CD4-positive, alpha-beta T cell treated with Interferon gamma for 1 hour (primary cell): ENCODE measurements around the gene PRKN.

ENCODE experiments used
- DNase-seq: peaks from one replicate; pipeline ENCODE4 v3.0.0-alpha.2; 2020

PRKN gene

GRCh38 chr6:162364488-162364887, 363.1 kb downstream of the PRKN start:
- DNase-seq, result no peak

DNA sequence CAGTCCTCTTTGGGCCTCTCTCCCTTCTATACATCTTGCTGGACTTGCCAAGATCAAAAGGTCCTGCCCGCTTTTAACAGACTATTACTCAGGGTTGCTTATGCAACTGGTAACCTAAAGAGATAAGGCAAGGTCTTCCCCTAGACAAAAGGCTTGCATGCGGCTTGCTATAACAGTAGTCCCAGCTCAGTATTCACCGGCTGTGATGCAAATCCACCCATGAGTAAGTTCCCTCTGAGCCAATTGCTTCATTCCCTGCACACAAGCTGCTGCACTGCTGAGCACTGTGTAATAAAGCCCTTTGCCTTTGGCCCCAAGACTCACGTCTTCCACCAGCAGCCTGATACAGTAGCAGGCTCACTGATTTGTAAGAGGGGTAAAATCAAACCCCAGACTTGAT, 363.8 kb downstream of the PRKN start:
- no peak for DNase-seq

- no peak for DNase-seq
Measured at GRCh38 chr6:162360901-162361567, 366.5 kb downstream of the PRKN start.

DNA sequence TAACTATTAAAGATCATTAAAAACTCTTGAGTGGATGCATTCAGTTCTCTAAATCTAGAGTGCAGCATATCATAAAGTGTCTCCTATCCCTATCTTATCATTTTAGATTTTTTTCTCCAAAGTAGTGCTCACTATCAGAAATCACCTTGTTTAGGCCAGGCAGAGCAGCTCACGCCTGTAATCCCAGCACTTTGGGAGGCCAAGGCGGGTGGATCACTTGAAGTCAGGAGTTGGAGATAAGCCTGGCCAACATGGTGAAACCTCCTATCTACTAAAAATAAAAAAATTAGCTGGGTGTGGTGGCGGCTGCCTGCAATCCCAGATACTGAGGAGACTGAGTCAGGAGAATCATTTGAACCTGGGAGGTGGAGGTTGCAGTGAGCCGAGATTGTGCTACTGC, 368.9 kb downstream of the PRKN start:
- DNase-seq, result no peak

GRCh38 chr6:162345051-162345511, 382.5 kb downstream of the PRKN start:
- DNase-seq, result no peak

DNA sequence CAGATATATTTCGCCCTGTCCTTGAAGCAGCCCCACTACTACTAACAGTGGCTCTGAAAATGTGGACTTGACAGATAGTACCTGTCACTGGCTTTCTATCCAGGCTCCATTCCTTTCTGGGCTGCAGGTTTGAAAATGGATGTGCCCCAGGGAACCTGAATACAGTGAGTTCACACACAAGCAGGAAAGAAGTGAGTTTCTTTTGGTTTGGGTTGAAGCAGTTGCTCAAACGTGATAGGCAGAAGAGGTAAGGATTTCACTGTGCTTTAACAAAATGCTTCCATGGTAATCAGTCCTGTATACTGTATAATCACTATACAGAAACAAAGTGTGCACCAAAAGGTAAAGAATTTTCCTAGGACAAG, 382.9 kb downstream of the PRKN start:
- DNase-seq, result no peak

DNA sequence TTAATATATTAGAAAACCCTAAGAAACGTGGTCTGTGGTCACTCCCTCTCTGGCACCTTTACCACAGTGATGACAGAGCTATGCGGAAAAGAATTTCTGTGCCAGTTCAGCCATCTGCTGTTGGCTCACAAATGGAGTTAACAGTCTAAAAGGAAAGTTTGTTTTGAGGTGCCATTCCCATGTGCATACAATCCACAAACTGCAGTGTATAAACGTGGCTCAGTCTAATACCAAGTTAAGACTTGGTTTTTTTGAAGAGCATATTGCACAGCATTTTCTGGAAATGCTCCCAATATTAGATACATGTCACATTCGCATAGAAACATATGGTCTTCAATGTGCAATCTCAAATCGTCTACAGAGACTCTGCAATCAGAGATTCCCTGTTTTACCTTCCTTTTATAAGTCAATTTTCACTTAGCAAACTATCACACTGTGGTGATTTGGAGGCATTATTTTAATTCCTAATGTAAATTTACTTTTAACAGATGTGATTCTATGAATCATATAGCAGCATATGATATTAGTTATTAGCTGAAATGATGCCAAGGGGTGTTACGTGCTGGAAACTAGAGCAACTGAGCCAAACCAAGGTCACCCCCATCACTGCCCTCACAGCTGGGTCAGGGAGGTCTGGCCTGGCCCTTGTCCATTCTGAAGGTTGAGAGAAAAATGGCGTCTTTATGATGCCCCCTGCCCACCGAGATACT, 383.5 kb downstream of the PRKN start:
- no peak for DNase-seq

DNA sequence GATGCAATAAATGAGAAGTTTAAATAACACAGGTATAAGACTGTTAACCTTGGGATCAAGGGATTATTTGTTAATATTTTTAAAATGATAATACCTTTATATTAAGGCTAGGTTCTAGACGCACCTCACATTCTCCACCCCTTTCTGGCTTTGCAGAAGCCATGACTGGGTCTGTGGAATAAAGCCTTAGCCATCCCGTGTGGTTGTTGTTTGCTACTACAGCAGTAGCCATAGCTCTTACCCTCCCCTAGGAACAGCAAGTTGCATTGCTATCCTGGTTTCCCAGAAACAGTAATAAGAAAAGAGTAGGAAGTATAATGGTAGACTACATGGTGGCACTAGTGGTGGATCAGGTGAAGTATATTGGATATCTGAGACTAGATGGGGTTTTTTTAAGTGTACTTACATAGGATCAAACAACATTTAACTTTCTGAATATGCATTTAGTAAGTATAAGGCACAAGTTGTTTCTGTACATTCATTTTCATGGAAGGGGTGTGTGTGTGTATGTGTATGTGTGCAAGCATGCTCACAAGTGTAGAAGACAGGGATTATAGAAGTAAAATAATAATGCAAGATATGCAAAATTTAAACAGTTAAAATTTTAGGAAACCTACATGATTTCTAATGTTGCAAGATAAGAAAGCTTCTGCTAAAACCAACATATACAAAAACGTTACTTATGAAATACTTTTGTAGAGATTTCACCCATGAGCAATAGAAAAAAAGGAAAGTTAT, 384.2 kb downstream of the PRKN start:
- DNase-seq, result no peak

GRCh38 chr6:162337412-162337811, 390.2 kb downstream of the PRKN start:
- no peak for DNase-seq

GRCh38 chr6:162336359-162336758, 391.2 kb downstream of the PRKN start:
- no peak for DNase-seq

DNA sequence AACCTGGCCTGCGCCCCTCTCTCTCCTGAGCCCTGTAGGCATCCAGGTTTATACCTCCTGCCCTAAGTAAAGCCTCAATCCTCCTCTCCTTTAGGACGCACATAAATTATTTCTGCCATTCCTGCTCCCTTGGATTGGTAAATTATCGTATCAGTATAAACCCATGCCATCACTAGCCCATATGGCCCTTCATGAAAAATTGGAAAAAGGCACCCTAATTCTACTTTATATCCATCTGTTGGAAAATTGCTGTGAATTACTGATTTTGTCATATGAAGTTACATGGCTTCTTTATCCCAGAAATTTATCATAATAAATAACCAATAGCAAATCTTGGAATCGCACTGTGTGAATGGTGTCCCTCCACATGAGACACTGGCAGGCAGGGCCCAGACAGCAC, 395.2 kb downstream of the PRKN start:
- no peak for DNase-seq

- no peak for DNase-seq
Measured at GRCh38 chr6:162331911-162332310, 395.7 kb downstream of the PRKN start.

GRCh38 chr6:162325826-162326225, 401.7 kb downstream of the PRKN start:
- DNase-seq, result no peak

DNA sequence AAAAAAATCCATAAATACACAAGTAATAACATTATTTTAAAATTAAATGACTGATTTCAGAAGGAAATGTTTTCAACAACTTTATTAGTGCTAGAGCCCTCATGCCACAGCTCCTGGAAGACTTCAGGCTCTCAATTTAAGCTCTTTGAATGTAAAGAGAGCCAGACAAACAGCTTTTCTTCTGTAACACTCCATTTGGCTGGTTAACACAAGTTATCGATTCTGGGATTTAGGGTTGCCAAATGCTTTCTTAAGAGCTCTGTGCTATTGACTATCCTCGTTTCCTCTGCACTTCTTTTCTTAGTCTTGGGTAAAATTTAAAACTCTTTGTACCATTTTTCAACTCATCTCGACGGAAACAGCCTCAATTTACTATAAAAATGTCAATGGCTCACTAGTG, 402.5 kb downstream of the PRKN start:
- no peak for DNase-seq

DNA sequence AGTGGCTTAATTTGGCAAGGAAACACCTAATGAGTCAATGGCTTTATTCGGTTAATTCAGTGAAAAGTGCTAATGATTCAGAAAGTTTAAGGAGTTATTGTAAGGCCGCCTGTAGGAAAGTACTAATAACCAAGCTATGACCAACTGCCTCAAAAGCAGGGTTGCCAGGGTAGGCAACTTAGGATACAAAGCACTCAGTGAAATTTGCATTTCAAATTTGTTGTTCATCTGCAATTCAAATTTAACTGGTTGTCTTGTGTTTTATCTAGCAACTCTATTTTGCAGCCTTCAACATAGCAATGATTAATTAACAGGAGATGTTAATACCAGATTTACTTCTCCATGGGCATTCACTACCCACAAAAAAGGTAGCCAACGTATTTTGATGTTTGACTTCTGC, 412.3 kb downstream of the PRKN start:
- DNase-seq, result no peak

DNA sequence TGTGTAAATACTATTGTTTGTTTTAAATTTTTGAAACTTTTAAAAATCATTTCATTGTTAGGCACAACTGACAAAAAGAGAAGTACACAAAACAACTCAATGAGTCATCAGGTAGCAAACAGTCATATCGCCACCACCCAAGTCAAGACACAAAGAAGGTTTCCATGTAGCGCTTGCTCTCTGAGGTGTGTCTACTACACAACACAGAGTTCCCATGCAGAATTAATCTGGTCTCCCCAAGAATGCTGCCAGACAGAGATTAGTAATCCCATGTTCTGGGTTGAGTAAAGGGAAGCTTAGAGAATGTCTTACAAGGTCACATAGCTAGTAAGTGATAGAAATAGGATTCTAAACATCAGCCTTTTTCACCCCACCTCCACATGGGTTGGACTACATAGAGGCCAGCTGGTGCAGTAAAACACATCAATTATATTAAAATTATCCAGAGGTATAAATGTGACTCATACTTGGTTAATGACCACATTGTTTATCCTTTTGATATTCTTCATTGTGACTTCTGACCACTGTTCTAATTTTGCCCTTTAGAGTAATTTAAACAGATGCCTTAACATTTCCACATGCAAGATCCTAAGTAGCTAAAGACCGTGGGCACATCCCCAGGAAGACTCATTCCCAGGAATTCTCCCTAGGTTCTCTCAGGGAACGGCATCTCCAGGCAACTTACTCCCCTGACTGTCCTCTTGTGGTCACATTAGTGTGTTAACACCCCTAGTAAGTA, 413.5 kb downstream of the PRKN start:
- no peak for DNase-seq

GRCh38 chr6:162307865-162308264, 419.7 kb downstream of the PRKN start:
- DNase-seq, result no peak

DNA sequence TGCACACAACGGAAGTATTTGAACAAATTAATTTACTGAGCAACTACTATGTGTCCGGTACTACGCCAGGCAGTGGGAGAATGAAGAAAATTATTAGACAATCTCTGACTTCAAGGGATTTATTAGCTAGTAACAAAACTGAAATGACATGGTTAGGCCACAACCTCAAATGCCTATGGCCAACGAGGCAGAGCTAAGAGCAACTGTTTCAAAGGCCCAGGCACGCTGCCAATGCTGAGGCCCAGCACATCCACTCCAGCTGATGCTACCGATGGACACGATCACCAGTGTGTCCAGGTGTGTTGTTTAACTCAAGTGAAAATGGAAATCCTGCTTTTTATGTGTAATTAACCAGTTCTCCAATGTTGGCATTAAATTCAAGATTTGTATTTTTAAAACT, 420.9 kb downstream of the PRKN start:
- DNase-seq, result no peak

DNA sequence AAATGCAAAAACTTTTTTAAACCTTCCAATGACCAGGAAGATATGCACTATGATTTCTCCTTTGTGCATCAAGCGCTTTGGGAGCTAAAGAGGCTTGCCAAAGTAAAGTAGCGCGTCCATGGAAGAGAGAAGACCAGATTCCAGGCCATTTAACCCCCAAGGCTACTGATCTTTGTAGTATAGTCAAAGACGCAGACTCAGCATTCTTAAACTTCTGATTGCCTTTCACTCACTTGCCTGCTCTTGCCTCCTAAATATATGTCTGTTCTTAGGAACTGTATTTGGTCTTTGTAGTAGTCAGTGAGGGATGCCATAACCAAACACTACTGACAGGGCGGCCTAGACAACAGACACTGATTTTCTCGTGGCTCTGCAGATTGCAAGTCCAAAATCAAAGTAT, 426.4 kb downstream of the PRKN start:
- no peak for DNase-seq

DNA sequence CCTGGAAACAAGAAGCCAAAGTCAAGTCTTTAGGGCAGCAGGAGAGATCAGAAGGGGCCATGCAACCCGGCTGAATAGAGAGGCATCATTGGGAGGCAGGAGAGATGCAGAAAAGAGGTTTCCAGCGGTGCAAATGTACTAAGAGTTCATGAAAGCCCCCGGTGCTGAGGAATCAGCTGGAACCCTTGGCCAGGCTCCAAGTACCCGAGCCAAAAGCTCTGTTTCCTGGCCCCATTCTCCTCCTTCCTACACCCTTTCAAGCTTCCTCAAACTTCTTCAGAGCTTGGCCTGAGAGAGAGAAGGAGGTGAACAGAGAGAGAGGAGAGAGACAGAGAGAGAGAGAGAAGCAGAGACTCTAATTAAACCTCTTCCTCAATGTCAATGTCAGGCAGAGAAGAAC, 433.5 kb downstream of the PRKN start:
- no peak for DNase-seq

- no peak for DNase-seq
Measured at GRCh38 chr6:162292915-162293314, 434.7 kb downstream of the PRKN start.

- DNase-seq, result no peak
Measured at GRCh38 chr6:162290846-162291465, 436.6 kb downstream of the PRKN start.

DNA sequence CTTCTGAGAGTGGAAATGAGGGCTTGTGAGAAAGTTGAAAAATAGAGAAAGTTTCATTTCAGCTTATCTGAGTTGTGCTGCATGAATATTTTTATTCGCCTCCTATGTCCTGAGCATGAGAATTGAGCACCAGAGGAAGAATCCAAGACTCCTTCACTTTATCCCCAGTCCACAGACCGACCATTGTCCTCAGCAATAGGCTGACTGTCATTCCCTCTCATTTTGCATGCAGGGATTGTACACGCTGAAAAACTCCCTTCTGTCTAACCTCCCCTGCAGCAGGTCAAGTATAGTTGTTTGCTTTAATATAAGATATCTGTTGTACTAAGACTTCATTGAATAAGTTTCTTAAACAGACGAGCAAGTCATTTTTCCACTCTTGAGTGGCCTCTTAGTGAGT, 437.6 kb downstream of the PRKN start:
- no peak for DNase-seq
